Measurements from ENCODE around the gene TCOF1. TPM values are rescaled to one million over a fixed set of nuclear protein-coding genes. Genes with fewer than 3 reads are reported as not detected.

Gene TCOF1
- total RNA-seq, 1 donor from 2014 or later = 27.1 TPM

GRCh38 chr5:150333400-150333799, 24.1 kb upstream of the TCOF1 start:
- Histone ChIP-seq H3K4me3 (no peak overlapping the region), H3K4me1 (no peaks in the 10 kb centered on the region), H3K27me3 (ENCODE audit: low read depth) (no peaks in the 10 kb centered on the region), H3K36me3 (no peaks in the 10 kb centered on the region), H3K27ac (no peak overlapping the region), H3K9me3 (no peaks in the 10 kb centered on the region)
- DNase-seq (no peak), ATAC-seq (no peak)
- intact Hi-C loops (cut with DNase I) = no loop called here
- no peak for TF ChIP-seq CTCF (IDR thresholded peaks at IDR 0.05)

- Histone ChIP-seq H3K27me3 (ENCODE audit: low read depth) (no peaks in the 10 kb centered on the region), H3K9me3 (no peaks in the 10 kb centered on the region), H3K4me1 (no peaks in the 10 kb centered on the region), H3K4me3 (no peak overlapping the region), H3K27ac (no peak overlapping the region), H3K36me3 (no peaks in the 10 kb centered on the region)
- intact Hi-C loops (cut with DNase I) = no loop called here
- TF ChIP-seq CTCF (IDR thresholded peaks at IDR 0.05) = no peak
- DNase-seq (no peak), ATAC-seq (no peak)
Measured at GRCh38 chr5:150335778-150336177, 21.7 kb upstream of the TCOF1 start.

GRCh38 chr5:150338546-150338945, 19.0 kb upstream of the TCOF1 start:
- no peak for TF ChIP-seq CTCF (IDR thresholded peaks at IDR 0.05)
- H3K36me3 ChIP-seq = no peaks in the 10 kb centered on the region
- H3K9me3 ChIP-seq = no peaks in the 10 kb centered on the region
- no peaks in the 10 kb centered on the region for H3K4me1 ChIP-seq
- DNase-seq (no peak), ATAC-seq (no peak)
- H3K4me3 ChIP-seq = no peak overlapping the region
- no peak overlapping the region for H3K27ac ChIP-seq
- H3K27me3 ChIP-seq (ENCODE audit: low read depth) = no peaks in the 10 kb centered on the region
- intact Hi-C loops (cut with DNase I) = no loop called here

GRCh38 chr5:150339165-150339564, 18.3 kb upstream of the TCOF1 start:
- no peak for TF ChIP-seq CTCF (IDR thresholded peaks at IDR 0.05)
- intact Hi-C loops (cut with DNase I) = no loop called here
- DNase-seq (no peak), ATAC-seq (no peak)
- H3K27ac ChIP-seq = no peak overlapping the region
- no peaks in the 10 kb centered on the region for H3K36me3 ChIP-seq
- H3K27me3 ChIP-seq (ENCODE audit: low read depth) = no peaks in the 10 kb centered on the region
- no peak overlapping the region for H3K4me3 ChIP-seq
- H3K4me1 ChIP-seq = no peaks in the 10 kb centered on the region
- H3K9me3 ChIP-seq = no peaks in the 10 kb centered on the region

GRCh38 chr5:150339841-150340240, 17.7 kb upstream of the TCOF1 start:
- DNase-seq = no peak
- H3K4me1 ChIP-seq = no peaks in the 10 kb centered on the region
- H3K27ac ChIP-seq = no peak overlapping the region
- no peaks in the 10 kb centered on the region for H3K36me3 ChIP-seq
- H3K27me3 ChIP-seq (ENCODE audit: low read depth) = no peaks in the 10 kb centered on the region
- no peak for ATAC-seq
- no peaks in the 10 kb centered on the region for H3K9me3 ChIP-seq
- H3K4me3 ChIP-seq = no peak overlapping the region
- intact Hi-C loops (cut with DNase I) = no loop called here
- no peak for TF ChIP-seq CTCF (IDR thresholded peaks at IDR 0.05)

Data from lower lobe of right lung (tissue), 2 donors.